CD14-positive monocyte (primary cell): ENCODE data around the gene ENO2. TPM values are rescaled to one million over a fixed set of nuclear protein-coding genes. Genes with fewer than 3 reads are reported as not detected.

Experiments
- DNase-seq, 3 donors: peaks; one replicate each; pipeline ENCODE4 v3.0.0-alpha.2; 2011 to 2022
- H2AFZ ChIP-seq: 2 replicates; pipeline ENCODE4 v1.6.0; 2012; ENCODE audit warnings: mild to moderate bottlenecking, low read depth, low read length, inconsistent platforms; ENCODE audit not compliant: insufficient read depth, poor library complexity, severe bottlenecking
- H3K27ac ChIP-seq, 2 donors: 1 replicate in 1 of 2; 2 replicates in 1 of 2; pipeline ENCODE4 v1.5.1; 2012 to 2013; ENCODE audit warnings: low read length in 2 of 2, control low read depth in 1 of 2, inconsistent platforms in 1 of 2, low read depth in 1 of 2, mild to moderate bottlenecking in 1 of 2
- H3K27me3 ChIP-seq, 2 donors: one replicate each; pipeline versions ENCODE4 v1.6.0 to v1.6.1; 2011 to 2013; ENCODE audit warnings: low read length in 2 of 2; ENCODE audit not compliant: control insufficient read depth in 2 of 2, insufficient read depth in 2 of 2
- H3K36me3 ChIP-seq, 2 donors: replicated peaks in 1 of 2; 1 replicate in 1 of 2; 2 replicates in 1 of 2; pipeline versions ENCODE4 v1.5.1 to v1.6.1; 2012 to 2013; ENCODE audit warnings: low read length in 2 of 2, control low read depth in 1 of 2, inconsistent platforms in 1 of 2, mild to moderate bottlenecking in 1 of 2; ENCODE audit not compliant: insufficient read depth in 2 of 2, control insufficient read depth in 1 of 2
- H3K4me1 ChIP-seq, 2 donors: 1 replicate in 1 of 2; 2 replicates in 1 of 2; pipeline versions ENCODE4 v1.5.1 to v1.6.1; 2012 to 2013; ENCODE audit warnings: low read length in 2 of 2, control low read depth in 1 of 2, inconsistent platforms in 1 of 2, mild to moderate bottlenecking in 1 of 2, moderate library complexity in 1 of 2; ENCODE audit not compliant: insufficient read depth in 2 of 2, control insufficient read depth in 1 of 2
- H3K4me2 ChIP-seq: replicated peaks from 2 replicates; pipeline ENCODE3; 2012; ENCODE audit warnings: low read length, moderate library complexity, mild to moderate bottlenecking; ENCODE audit not compliant: poor library complexity, severe bottlenecking; ENCODE audit errors: extremely low read depth
- H3K4me3 ChIP-seq, 3 experiments: fragments of 200-600 bp in 1 of 3; sonication (generic) in 1 of 3; replicated peaks in 1 of 3; 1 replicate in 2 of 3; 2 replicates in 1 of 3; pipeline ENCODE4 v1.5.1; 2011 to 2013; ENCODE audit warnings: low read length in 3 of 3, mild to moderate bottlenecking in 3 of 3, control low read depth in 2 of 3, low read depth in 2 of 3, inconsistent platforms in 1 of 3, moderate library complexity in 1 of 3
- H3K79me2 ChIP-seq: 2 replicates; pipeline ENCODE4 v1.6.0; 2012; ENCODE audit warnings: mild to moderate bottlenecking, control low read depth, inconsistent platforms, low read length, moderate library complexity; ENCODE audit not compliant: insufficient read depth
- H3K9ac ChIP-seq: 2 replicates; pipeline ENCODE4 v1.6.0; 2017; ENCODE audit warnings: low read length, mild to moderate bottlenecking; ENCODE audit not compliant: insufficient read depth, poor library complexity, severe bottlenecking
- H3K9me3 ChIP-seq, 2 donors: replicated peaks in 1 of 2; 1 replicate in 1 of 2; 2 replicates in 1 of 2; pipeline versions ENCODE4 v1.5.1 to v1.6.1; 2012 to 2013; ENCODE audit warnings: low read length in 2 of 2, control low read depth in 1 of 2; ENCODE audit not compliant: control insufficient read depth in 1 of 2, insufficient read depth in 1 of 2
- H4K20me1 ChIP-seq: 2 replicates; pipeline ENCODE4 v1.6.0; 2012; ENCODE audit warnings: mild to moderate bottlenecking, low read length, control low read depth, moderate library complexity; ENCODE audit not compliant: insufficient read depth
- H3K27ac Mint-ChIP-seq, 7 donors: one replicate each; pipeline ENCODE4 v1.8.0; 2020; ENCODE audit warnings: mild to moderate bottlenecking in 7 of 7, mixed read lengths in 7 of 7, moderate library complexity in 6 of 7, inconsistent platforms in 2 of 7
- H3K27me3 Mint-ChIP-seq, 3 donors: one replicate each; pipeline ENCODE4 v1.8.0; 2021 to 2022; ENCODE audit warnings: low read depth in 3 of 3, mild to moderate bottlenecking in 3 of 3, mixed read lengths in 3 of 3, moderate library complexity in 3 of 3, inconsistent platforms in 1 of 3
- H3K36me3 Mint-ChIP-seq, 2 donors: one replicate each; pipeline ENCODE4 v1.8.0; 2020; ENCODE audit warnings: mixed read lengths in 2 of 2, inconsistent platforms in 1 of 2, mild to moderate bottlenecking in 1 of 2
- H3K4me1 Mint-ChIP-seq: one replicate; pipeline ENCODE4 v1.8.0; 2020; ENCODE audit warnings: mild to moderate bottlenecking, mixed read lengths
- H3K4me3 Mint-ChIP-seq, 2 donors: one replicate each; pipeline ENCODE4 v1.8.0; 2020; ENCODE audit warnings: mild to moderate bottlenecking in 2 of 2, mixed read lengths in 2 of 2, moderate library complexity in 1 of 2
- H3K9me3 Mint-ChIP-seq, 7 donors: one replicate each; pipeline ENCODE4 v1.8.0; 2020 to 2022; ENCODE audit warnings: mixed read lengths in 7 of 7, mild to moderate bottlenecking in 6 of 7, moderate library complexity in 6 of 7, inconsistent platforms in 2 of 7
- WGBS: methylation state at CpG from one replicate; pipeline ENCODE4 v1.1.5; 2013; ENCODE audit warnings: missing lambda C conversion rate; ENCODE audit not compliant: insufficient coverage; 5-methylcytosine and 5-hydroxymethylcytosine counted together
- intact Hi-C, 2 donors: fragments of 100-400 bp; cut with micrococcal nuclease; formaldehyde crosslinking; loops; one replicate each; pipeline versions ENCODE4 v1.15.0 to v1.15.1; 2023
- polyA plus RNA-seq, 3 donors: library from polyadenylated mRNA; depleted of rRNA in 1 of 3; unstranded in 2 of 3; stranded (reverse) in 1 of 3; fragments of 300-500 nt in 2 of 3; fragments of >200 nt in 1 of 3; fragmentation: Illumina TruSeq in 2 of 3; gene quantifications; 1 replicate in 2 of 3; 2 replicates in 1 of 3; pipeline ENCODE4 v1.2.3, GENCODE V29; 2012 to 2021
- TF ChIP-seq, protein P1 (sequence below): fragments of 200-600 bp; IDR thresholded peaks from one replicate; pipeline ENCODE4 v1.8.0; 2022; ENCODE audit warnings: antibody characterized with exemption, mild to moderate bottlenecking

Gene ENO2
- polyA plus RNA-seq, 3 donors: 0.09 to 0.43 (median 0.19) TPM

DNA sequence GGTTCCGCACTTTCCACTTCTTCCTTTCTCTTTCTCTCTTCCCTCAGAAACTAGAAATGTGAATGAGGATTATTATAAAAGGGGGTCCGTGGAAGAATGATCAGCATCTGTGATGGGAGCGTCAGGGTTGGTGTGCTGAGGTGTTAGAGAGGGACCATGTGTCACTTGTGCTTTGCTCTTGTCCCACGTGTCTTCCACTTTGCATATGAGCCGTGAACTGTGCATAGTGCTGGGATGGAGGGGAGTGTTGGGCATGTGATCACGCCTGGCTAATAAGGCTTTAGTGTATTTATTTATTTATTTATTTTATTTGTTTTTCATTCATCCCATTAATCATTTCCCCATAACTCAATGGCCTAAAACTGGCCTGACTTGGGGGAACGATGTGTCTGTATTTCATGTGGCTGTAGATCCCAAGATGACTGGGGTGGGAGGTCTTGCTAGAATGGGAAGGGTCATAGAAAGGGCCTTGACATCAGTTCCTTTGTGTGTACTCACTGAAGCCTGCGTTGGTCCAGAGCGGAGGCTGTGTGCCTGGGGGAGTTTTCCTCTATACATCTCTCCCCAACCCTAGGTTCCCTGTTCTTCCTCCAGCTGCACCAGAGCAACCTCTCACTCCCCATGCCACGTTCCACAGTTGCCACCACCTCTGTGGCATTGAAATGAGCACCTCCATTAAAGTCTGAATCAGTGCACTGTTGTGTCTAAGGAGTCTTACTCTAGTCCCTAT lies 8.8 kb downstream of the ENO2 start:
- Mint-ChIP-seq H3K27ac (peak overlapping the region in 4 of 7 donors; percentile 35 to 70 (median 60)), H3K4me3 (peak overlapping the region; percentile 67 to 92), H3K27me3 (peaks cover 47 to 50% (median 48%) of the 10 kb centered on the region in 3 donors), H3K4me1 (peaks cover 38% of the 10 kb centered on the region), H3K36me3 (peaks cover 0 to 7% of the 10 kb centered on the region in 2 donors), H3K9me3 (peaks cover 0 to 2% (median 0%) of the 10 kb centered on the region in 7 donors)
- Histone ChIP-seq H3K9ac (no peak overlapping the region), H3K79me2 (no peaks in the 10 kb centered on the region), H2AFZ (no peak overlapping the region), H3K27me3 (peaks cover 3 to 34% of the 10 kb centered on the region in 2 donors), H3K27ac (peak overlapping the region in 1 of 2 donors; percentile 7), H3K4me2 (peak overlapping the region; percentile 55), H3K4me1 (peaks cover 38 to 44% of the 10 kb centered on the region in 2 donors), H3K36me3 (no peaks in the 10 kb centered on the region), H3K9me3 (no peaks in the 10 kb centered on the region), H3K4me3 (peak overlapping the region in 2 of 3 experiments; percentile 2 to 53), H4K20me1 (no peaks in the 10 kb centered on the region)
- no peak for DNase-seq
- TF ChIP-seq, protein P1, sequence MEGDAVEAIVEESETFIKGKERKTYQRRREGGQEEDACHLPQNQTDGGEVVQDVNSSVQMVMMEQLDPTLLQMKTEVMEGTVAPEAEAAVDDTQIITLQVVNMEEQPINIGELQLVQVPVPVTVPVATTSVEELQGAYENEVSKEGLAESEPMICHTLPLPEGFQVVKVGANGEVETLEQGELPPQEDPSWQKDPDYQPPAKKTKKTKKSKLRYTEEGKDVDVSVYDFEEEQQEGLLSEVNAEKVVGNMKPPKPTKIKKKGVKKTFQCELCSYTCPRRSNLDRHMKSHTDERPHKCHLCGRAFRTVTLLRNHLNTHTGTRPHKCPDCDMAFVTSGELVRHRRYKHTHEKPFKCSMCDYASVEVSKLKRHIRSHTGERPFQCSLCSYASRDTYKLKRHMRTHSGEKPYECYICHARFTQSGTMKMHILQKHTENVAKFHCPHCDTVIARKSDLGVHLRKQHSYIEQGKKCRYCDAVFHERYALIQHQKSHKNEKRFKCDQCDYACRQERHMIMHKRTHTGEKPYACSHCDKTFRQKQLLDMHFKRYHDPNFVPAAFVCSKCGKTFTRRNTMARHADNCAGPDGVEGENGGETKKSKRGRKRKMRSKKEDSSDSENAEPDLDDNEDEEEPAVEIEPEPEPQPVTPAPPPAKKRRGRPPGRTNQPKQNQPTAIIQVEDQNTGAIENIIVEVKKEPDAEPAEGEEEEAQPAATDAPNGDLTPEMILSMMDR: no peak
- 54% methylated on average over 2 of the region's 10 CpGs for WGBS
- intact Hi-C loops: loop anchor here (5.0 kb wide), 3 partner anchors 169 to 189 kb away; partner anchors contain the start of genes C1R (in 2 of the 2) and C1RL (in 1 of the 2)

DNA sequence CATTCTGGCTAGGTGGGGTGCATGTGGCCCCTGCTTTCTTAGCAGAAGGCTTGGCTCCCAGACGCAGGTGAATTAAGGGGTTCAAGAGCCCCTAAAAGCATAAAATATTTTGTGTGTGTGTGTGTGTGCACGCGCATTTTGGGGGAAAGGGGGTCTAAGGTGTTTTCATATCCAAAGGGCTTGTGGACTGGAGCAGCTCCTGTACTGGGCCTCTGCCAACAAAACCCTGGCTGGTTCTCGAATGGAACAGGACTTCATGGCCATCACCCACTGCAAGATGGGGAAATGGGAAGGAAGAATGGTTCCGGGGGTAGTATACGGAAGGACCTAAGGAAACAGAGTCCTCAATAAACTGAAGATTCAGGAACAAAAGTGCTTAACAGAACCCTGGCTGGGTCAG lies 9.5 kb downstream of the ENO2 start:
- H3K27me3 ChIP-seq: peaks cover 3 to 39% of the 10 kb centered on the region in 2 donors
- Mint-ChIP-seq H3K27me3 (peaks cover 53 to 55% (median 53%) of the 10 kb centered on the region in 3 donors), H3K36me3 (peaks cover 4 to 11% of the 10 kb centered on the region in 2 donors), H3K4me3 (peak overlapping the region in 1 of 2 donors; percentile 7), H3K4me1 (peaks cover 43% of the 10 kb centered on the region), H3K9me3 (peaks cover 0 to 5% (median 2%) of the 10 kb centered on the region in 7 donors), H3K27ac (no peak overlapping the region)
- H3K4me1 ChIP-seq: peaks cover 43 to 50% of the 10 kb centered on the region in 2 donors
- H3K27ac ChIP-seq: no peak overlapping the region
- peak overlapping the region; percentile 63 for H3K4me2 ChIP-seq
- no peak overlapping the region for H3K4me3 ChIP-seq
- H3K79me2 ChIP-seq: peaks cover 3% of the 10 kb centered on the region
- H3K9ac ChIP-seq: no peak overlapping the region
- H3K9me3 ChIP-seq: no peaks in the 10 kb centered on the region
- no peak overlapping the region for H2AFZ ChIP-seq
- no peaks in the 10 kb centered on the region for H4K20me1 ChIP-seq
- no peaks in the 10 kb centered on the region for H3K36me3 ChIP-seq
- 70% methylated on average over 5 of the region's 6 CpGs for WGBS
- TF ChIP-seq, protein P1: no peak
- no peak for DNase-seq
- intact Hi-C loops: loop anchor here (5.0 kb wide), 3 partner anchors 168 to 188 kb away; partner anchors contain the start of genes C1R (in 2 of the 2) and C1RL (in 1 of the 2)
